ENCODE results near the gene ITPR2.

The ITPR2 gene

GRCh38 chr12:26740348-26740747, 92.6 kb downstream of the ITPR2 start:
- no peak for DNase-seq
- H3K9me3 ChIP-seq = no peaks in the 10 kb centered on the region
- no peaks in the 10 kb centered on the region for H3K36me3 ChIP-seq
- H3K4me1 ChIP-seq = peaks cover 2% of the 10 kb centered on the region
- no peak overlapping the region for H3K4me3 ChIP-seq (ENCODE audit: low read depth, low read length)
- H3K27me3 ChIP-seq = no peaks in the 10 kb centered on the region
- TF ChIP-seq, protein P1, sequence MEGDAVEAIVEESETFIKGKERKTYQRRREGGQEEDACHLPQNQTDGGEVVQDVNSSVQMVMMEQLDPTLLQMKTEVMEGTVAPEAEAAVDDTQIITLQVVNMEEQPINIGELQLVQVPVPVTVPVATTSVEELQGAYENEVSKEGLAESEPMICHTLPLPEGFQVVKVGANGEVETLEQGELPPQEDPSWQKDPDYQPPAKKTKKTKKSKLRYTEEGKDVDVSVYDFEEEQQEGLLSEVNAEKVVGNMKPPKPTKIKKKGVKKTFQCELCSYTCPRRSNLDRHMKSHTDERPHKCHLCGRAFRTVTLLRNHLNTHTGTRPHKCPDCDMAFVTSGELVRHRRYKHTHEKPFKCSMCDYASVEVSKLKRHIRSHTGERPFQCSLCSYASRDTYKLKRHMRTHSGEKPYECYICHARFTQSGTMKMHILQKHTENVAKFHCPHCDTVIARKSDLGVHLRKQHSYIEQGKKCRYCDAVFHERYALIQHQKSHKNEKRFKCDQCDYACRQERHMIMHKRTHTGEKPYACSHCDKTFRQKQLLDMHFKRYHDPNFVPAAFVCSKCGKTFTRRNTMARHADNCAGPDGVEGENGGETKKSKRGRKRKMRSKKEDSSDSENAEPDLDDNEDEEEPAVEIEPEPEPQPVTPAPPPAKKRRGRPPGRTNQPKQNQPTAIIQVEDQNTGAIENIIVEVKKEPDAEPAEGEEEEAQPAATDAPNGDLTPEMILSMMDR (IDR thresholded peaks at IDR 0.05; ENCODE audit: low read depth, low read length) = no peak

- H3K36me3 ChIP-seq = no peaks in the 10 kb centered on the region
- H3K9me3 ChIP-seq = no peaks in the 10 kb centered on the region
- DNase-seq = no peak
- H3K27me3 ChIP-seq = no peaks in the 10 kb centered on the region
- TF ChIP-seq, protein P1 (IDR thresholded peaks at IDR 0.05; ENCODE audit: low read depth, low read length) = no peak
- H3K4me3 ChIP-seq (ENCODE audit: low read depth, low read length) = no peak overlapping the region
- H3K4me1 ChIP-seq = no peaks in the 10 kb centered on the region; the same call in 1 of the 2 replicates
These were observed 95.4 kb downstream of the ITPR2 start for GRCh38 chr12:26737487-26738030.

DNA sequence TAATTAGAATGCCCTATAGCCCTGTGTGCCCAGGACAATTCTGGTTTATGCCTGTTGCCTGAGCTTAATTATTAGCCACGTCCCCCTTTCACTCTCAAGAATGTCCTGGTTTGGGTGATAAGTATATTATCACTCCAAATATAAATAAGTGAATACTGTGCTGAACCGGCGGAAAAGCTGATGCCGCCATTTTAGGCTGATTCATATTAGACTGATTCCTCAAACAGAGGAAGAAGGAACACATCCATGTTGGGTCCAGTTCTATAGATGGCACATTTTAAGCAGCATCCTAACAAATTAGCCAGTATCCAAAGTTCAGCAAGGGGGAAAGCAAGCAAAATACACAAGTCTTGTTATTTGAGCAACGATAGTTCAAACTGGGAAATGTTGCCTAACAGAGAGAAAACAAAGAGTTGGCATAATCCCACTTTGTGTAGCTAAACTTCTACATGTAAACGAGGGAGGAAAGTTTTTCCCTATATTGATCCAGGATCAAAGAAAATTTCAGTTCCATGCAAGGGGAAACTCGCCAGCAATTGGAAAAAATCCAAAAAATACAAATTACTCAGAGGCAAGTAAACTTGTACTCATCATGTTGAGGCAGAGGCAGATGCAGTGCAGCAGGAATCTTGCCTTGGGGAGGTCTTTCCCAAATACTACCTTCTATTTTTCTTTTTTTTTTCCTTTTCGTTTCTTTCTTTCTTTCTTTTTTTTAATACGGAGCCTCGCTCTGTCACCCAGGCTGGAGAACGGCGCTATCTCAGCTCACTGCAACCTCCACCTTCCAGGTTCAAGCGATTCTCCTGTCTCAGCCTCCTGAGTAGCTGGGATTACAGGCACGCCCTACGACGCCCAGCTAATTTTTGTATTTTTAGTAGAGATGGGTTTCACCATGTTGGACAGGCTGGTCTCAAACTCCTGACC, 96.2 kb downstream of the ITPR2 start:
- TF ChIP-seq, protein P1 (IDR thresholded peaks at IDR 0.05; ENCODE audit: low read depth, low read length) = no peak
- Histone ChIP-seq H3K36me3 (no peaks in the 10 kb centered on the region), H3K9me3 (no peaks in the 10 kb centered on the region), H3K4me1 (no peaks in the 10 kb centered on the region; the same call in 1 of the 2 replicates), H3K4me3 (ENCODE audit: low read depth, low read length) (no peak overlapping the region), H3K27me3 (no peaks in the 10 kb centered on the region)
- DNase-seq = no peak

DNA sequence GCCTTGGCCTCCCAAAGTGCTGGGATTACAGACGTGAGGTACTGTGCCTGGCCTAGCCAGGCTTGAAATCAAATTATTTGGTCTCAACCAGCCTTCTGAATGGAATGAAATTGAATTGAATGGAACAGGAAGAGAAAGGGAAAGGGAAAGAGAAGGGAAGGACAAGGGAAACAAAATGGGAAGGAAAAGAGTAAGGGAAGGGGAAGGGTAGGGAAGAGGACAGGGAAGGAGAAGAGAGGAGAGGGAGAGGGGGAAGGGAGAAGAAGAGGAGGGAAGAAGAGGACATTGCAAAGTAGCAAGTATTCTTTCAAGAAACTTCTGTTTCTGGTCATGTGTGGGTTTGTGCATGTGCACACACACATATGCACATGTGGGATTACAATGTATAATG, 97.8 kb downstream of the ITPR2 start:
- Histone ChIP-seq H3K27me3 (no peaks in the 10 kb centered on the region), H3K4me1 (no peaks in the 10 kb centered on the region; the same call in 1 of the 2 replicates), H3K9me3 (no peaks in the 10 kb centered on the region), H3K4me3 (ENCODE audit: low read depth, low read length) (no peak overlapping the region), H3K36me3 (no peaks in the 10 kb centered on the region)
- TF ChIP-seq, protein P1 (IDR thresholded peaks at IDR 0.05; ENCODE audit: low read depth, low read length) = no peak
- DNase-seq = no peak

DNA sequence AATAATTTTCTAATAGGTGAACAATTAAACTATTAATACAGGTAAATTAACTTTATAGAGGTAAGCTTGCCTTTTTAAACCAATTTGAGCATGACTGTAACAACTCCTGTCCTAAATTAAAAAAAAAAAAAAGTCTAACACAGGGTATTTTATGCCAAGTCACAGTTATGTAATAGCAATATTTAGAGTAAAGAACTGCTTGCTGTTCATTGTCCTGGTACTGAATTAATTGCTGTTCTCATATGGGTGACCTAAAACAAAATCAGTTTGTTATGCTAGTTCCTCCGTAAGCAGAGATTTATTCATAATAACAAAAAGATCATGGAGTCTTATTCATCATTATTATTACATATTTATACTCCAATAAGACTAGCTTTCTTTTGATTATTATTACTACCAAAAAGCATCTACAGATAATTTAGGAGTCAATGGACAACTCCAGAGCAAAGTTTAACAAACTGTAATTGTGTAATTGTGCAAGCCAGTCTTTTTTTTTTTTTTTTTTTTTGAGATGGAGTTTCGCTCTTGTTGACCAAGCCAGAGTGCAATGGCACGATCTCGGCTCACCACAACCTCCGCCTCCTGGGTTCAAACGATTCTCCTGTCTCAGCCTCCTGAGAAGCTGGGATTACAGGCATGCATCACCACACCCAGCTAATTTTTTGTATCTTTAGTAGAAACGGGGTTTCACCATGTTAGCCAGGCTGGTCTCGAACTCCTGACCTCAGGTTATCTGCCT, 98.3 kb downstream of the ITPR2 start:
- no peaks in the 10 kb centered on the region for H3K27me3 ChIP-seq
- TF ChIP-seq, protein P1 (IDR thresholded peaks at IDR 0.05; ENCODE audit: low read depth, low read length) = no peak
- DNase-seq = no peak
- no peaks in the 10 kb centered on the region for H3K4me1 ChIP-seq
- H3K36me3 ChIP-seq = no peaks in the 10 kb centered on the region
- H3K4me3 ChIP-seq (ENCODE audit: low read depth, low read length) = no peak overlapping the region
- H3K9me3 ChIP-seq = no peaks in the 10 kb centered on the region
